HUES64 (cell line): Measurements from ENCODE around the gene MAJIN.

ENCODE experiments used
- H3K27ac ChIP-seq: 2 replicates; pipeline ENCODE4 v1.7.0; 2013; ENCODE audit warnings: low read depth, low read length, inconsistent platforms
- H3K27me3 ChIP-seq: 2 replicates; pipeline ENCODE4 v1.6.1; 2013; ENCODE audit warnings: mild to moderate bottlenecking, low read length; ENCODE audit not compliant: insufficient read depth
- H3K36me3 ChIP-seq: 2 replicates; pipeline ENCODE4 v1.6.1; 2013; ENCODE audit warnings: mild to moderate bottlenecking, low read length; ENCODE audit not compliant: insufficient read depth
- H3K4me1 ChIP-seq: 2 replicates; pipeline ENCODE4 v1.6.1; 2013; ENCODE audit warnings: mild to moderate bottlenecking, low read length, moderate library complexity; ENCODE audit not compliant: insufficient read depth
- H3K4me3 ChIP-seq: 2 replicates; pipeline ENCODE4 v1.5.1; 2013; ENCODE audit warnings: mild to moderate bottlenecking, low read length, moderate library complexity
- H3K9ac ChIP-seq: 2 replicates; pipeline ENCODE4 v1.6.1; 2013; ENCODE audit warnings: mild to moderate bottlenecking, low read depth, low read length
- H3K9me3 ChIP-seq: 2 replicates; pipeline ENCODE4 v1.6.1; 2013; ENCODE audit warnings: low read depth, low read length; ENCODE audit not compliant: insufficient read depth
- WGBS: fragments of 150-250, 120-280 bp; methylation state at CpG from one replicate; pipeline ENCODE4 v1.1.7; 2013; ENCODE audit warnings: missing lambda C conversion rate; 5-methylcytosine and 5-hydroxymethylcytosine counted together

The MAJIN gene

GRCh38 chr11:64919627-64920026 lies 52.3 kb downstream of the MAJIN start:
- H3K27me3 ChIP-seq: no peaks in the 10 kb centered on the region
- no peak overlapping the region for H3K27ac ChIP-seq
- 86% methylated on average over 8 of the region's 8 CpGs for whole genome bisulfite sequencing
- H3K9ac ChIP-seq: no peak overlapping the region
- peaks cover 11% of the 10 kb centered on the region; the same call in 1 of the 2 replicates for H3K4me1 ChIP-seq
- no peaks in the 10 kb centered on the region for H3K9me3 ChIP-seq
- no peaks in the 10 kb centered on the region for H3K36me3 ChIP-seq
- no peak overlapping the region for H3K4me3 ChIP-seq

GRCh38 chr11:64918017-64918416 lies 53.9 kb downstream of the MAJIN start:
- 34% methylated on average over 4 of the region's 4 CpGs for WGBS
- Histone ChIP-seq H3K4me3 (peak overlapping the region; percentile 67), H3K27ac (peak overlapping the region; percentile 78; the same call in 1 of the 2 replicates), H3K4me1 (peaks cover 11% of the 10 kb centered on the region; the same call in 1 of the 2 replicates), H3K27me3 (no peaks in the 10 kb centered on the region), H3K9ac (peak overlapping the region; percentile 60), H3K9me3 (no peaks in the 10 kb centered on the region), H3K36me3 (peaks cover 8% of the 10 kb centered on the region; the same call in 1 of the 2 replicates)

GRCh38 chr11:64917663-64917995 lies 54.3 kb downstream of the MAJIN start:
- Histone ChIP-seq H3K36me3 (peaks cover 12% of the 10 kb centered on the region; the same call in 1 of the 2 replicates), H3K4me3 (peak overlapping the region; percentile 67), H3K4me1 (peaks cover 11% of the 10 kb centered on the region; the same call in 1 of the 2 replicates), H3K27ac (peak overlapping the region; percentile 78), H3K9me3 (no peaks in the 10 kb centered on the region), H3K27me3 (no peaks in the 10 kb centered on the region), H3K9ac (peak overlapping the region; percentile 60)
- 7% methylated on average over 6 of the region's 6 CpGs for WGBS

GRCh38 chr11:64916775-64917662 lies 54.9 kb downstream of the MAJIN start, which contains the start of gene ATG2A:
ATG2A (minus strand) TSS chr11:64917209; CDS start chr11:64917135, 74 bp downstream.
- peaks cover 12% of the 10 kb centered on the region; the same call in 1 of the 2 replicates for H3K36me3 ChIP-seq
- H3K27me3 ChIP-seq: no peaks in the 10 kb centered on the region
- H3K4me3 ChIP-seq: peak within 1 kb of the TSS; percentile 94
- WGBS: under 1% methylated on average over 57 of the region's 57 CpGs
- peak within 1 kb of the TSS; percentile 93 for H3K9ac ChIP-seq
- no peaks in the 10 kb centered on the region for H3K9me3 ChIP-seq
- peak within 1 kb of the TSS; percentile 78 for H3K27ac ChIP-seq
- peaks cover 11% of the 10 kb centered on the region; the same call in 1 of the 2 replicates for H3K4me1 ChIP-seq

GRCh38 chr11:64916040-64916774 lies 55.7 kb downstream of the MAJIN start:
- Histone ChIP-seq H3K4me1 (peaks cover 11% of the 10 kb centered on the region; the same call in 1 of the 2 replicates), H3K36me3 (peaks cover 20% of the 10 kb centered on the region), H3K9ac (peak overlapping the region; percentile 93), H3K4me3 (peak overlapping the region; percentile 94), H3K27me3 (no peaks in the 10 kb centered on the region), H3K9me3 (no peaks in the 10 kb centered on the region), H3K27ac (peak overlapping the region; percentile 77)
- WGBS: 14% methylated on average over 21 of the region's 23 CpGs

GRCh38 chr11:64915376-64915887 lies 56.5 kb downstream of the MAJIN start:
- H3K9me3 ChIP-seq: no peaks in the 10 kb centered on the region
- H3K27me3 ChIP-seq: no peaks in the 10 kb centered on the region
- 0 out of 2 replicates have a peak overlapping the region, but pooled peaks have one; percentile 94 for H3K4me3 ChIP-seq
- H3K36me3 ChIP-seq: peaks cover 28% of the 10 kb centered on the region
- no peak overlapping the region; the same call in 1 of the 2 replicates for H3K27ac ChIP-seq
- H3K9ac ChIP-seq: no peak overlapping the region; the same call in 1 of the 2 replicates
- 86% methylated on average over 5 of the region's 7 CpGs for WGBS
- H3K4me1 ChIP-seq: peaks cover 11% of the 10 kb centered on the region; the same call in 1 of the 2 replicates

- H3K9ac ChIP-seq: no peak overlapping the region
- no peaks in the 10 kb centered on the region for H3K27me3 ChIP-seq
- H3K4me1 ChIP-seq: peaks cover 11% of the 10 kb centered on the region; the same call in 1 of the 2 replicates
- peaks cover 34% of the 10 kb centered on the region for H3K36me3 ChIP-seq
- no peaks in the 10 kb centered on the region for H3K9me3 ChIP-seq
- WGBS: 95% methylated on average over 17 of the region's 17 CpGs
- no peak overlapping the region for H3K4me3 ChIP-seq
- H3K27ac ChIP-seq: no peak overlapping the region
Measured at GRCh38 chr11:64914123-64914522, 57.8 kb downstream of the MAJIN start.

GRCh38 chr11:64913171-64913727 lies 58.7 kb downstream of the MAJIN start:
- Histone ChIP-seq H3K27me3 (no peaks in the 10 kb centered on the region), H3K9me3 (no peaks in the 10 kb centered on the region), H3K9ac (no peak overlapping the region), H3K36me3 (peaks cover 39% of the 10 kb centered on the region), H3K4me1 (peaks cover 11% of the 10 kb centered on the region; the same call in 1 of the 2 replicates), H3K4me3 (no peak overlapping the region), H3K27ac (no peak overlapping the region)
- 87% methylated on average over 18 of the region's 18 CpGs for WGBS

GRCh38 chr11:64911689-64912088 lies 60.2 kb downstream of the MAJIN start:
- no peaks in the 10 kb centered on the region for H3K27me3 ChIP-seq
- no peak overlapping the region for H3K4me3 ChIP-seq
- no peak overlapping the region for H3K9ac ChIP-seq
- 87% methylated on average over 7 of the region's 9 CpGs for WGBS
- H3K4me1 ChIP-seq: peaks cover 7% of the 10 kb centered on the region; the same call in 1 of the 2 replicates
- no peaks in the 10 kb centered on the region for H3K9me3 ChIP-seq
- H3K27ac ChIP-seq: no peak overlapping the region
- peaks cover 44% of the 10 kb centered on the region for H3K36me3 ChIP-seq

GRCh38 chr11:64911142-64911541 lies 60.8 kb downstream of the MAJIN start:
- Histone ChIP-seq H3K9ac (no peak overlapping the region), H3K9me3 (no peaks in the 10 kb centered on the region), H3K4me1 (peaks cover 6% of the 10 kb centered on the region; the same call in 1 of the 2 replicates), H3K27ac (no peak overlapping the region), H3K27me3 (no peaks in the 10 kb centered on the region), H3K4me3 (no peak overlapping the region), H3K36me3 (peaks cover 50% of the 10 kb centered on the region)
- WGBS: 91% methylated on average over 7 of the region's 7 CpGs
